Stomach (tissue), 9 donors: ENCODE data around the gene ZNF469. TPM values are rescaled to one million over a fixed set of nuclear protein-coding genes. Genes with fewer than 3 reads are reported as not detected.

ENCODE experiments used
- DNase-seq, 2 donors: peaks; one replicate each; pipeline versions ENCODE4 v3.0.0 to v3.0.0-alpha.2; 2013 to 2019
- H3K27ac ChIP-seq, 5 donors: fragments of 200-600 bp in 4 of 5; sonication (generic) in 4 of 5; one replicate each; pipeline ENCODE4 v1.5.1; 2013 to 2019; ENCODE audit warnings: mild to moderate bottlenecking in 1 of 5, moderate library complexity in 1 of 5
- H3K27me3 ChIP-seq, 3 donors: fragments of 200-600 bp; sonication (generic); one replicate each; pipeline ENCODE4 v1.5.1; 2017 to 2019; ENCODE audit warnings: mixed run types in 1 of 3
- H3K36me3 ChIP-seq, 4 donors: fragments of 200-600 bp; sonication (generic); 1 replicate in 3 of 4; 2 replicates in 1 of 4; pipeline ENCODE4 v1.5.1; 2016 to 2019
- H3K4me1 ChIP-seq, 4 donors: fragments of 200-600 bp; sonication (generic); one replicate each; pipeline ENCODE4 v1.5.1; 2016 to 2019
- H3K4me3 ChIP-seq, 4 donors: fragments of 200-600 bp; sonication (generic) in 3 of 4; one replicate each; pipeline ENCODE4 v1.5.1; 2016 to 2019; ENCODE audit warnings: mild to moderate bottlenecking in 1 of 4
- H3K9me3 ChIP-seq, 4 donors: fragments of 200-600 bp; sonication (generic); one replicate each; pipeline ENCODE4 v1.5.1; 2016 to 2019
- CTCF ChIP-seq, 7 experiments: fragments of 450-650 bp in 4 of 7; fragments of 200-600 bp in 3 of 7; sonication (generic) in 3 of 7; IDR thresholded peaks; one replicate each; pipeline ENCODE4 v1.5.1; 2016 to 2019; ENCODE audit warnings: antibody characterized with exemption in 7 of 7, control low read depth in 2 of 7, mild to moderate bottlenecking in 1 of 7
- EP300 ChIP-seq: sonication (generic); formaldehyde crosslinking; IDR thresholded peaks from one replicate; pipeline ENCODE4 v1.6.1; 2017; ENCODE audit warnings: antibody characterized with exemption
- POLR2A ChIP-seq, 4 donors: fragments of 450-650 bp; IDR thresholded peaks; one replicate each; pipeline ENCODE4 v1.6.1; 2016; ENCODE audit warnings: antibody characterized with exemption in 4 of 4, control low read depth in 2 of 4, mild to moderate bottlenecking in 1 of 4, moderate library complexity in 1 of 4
- POLR2AphosphoS5 ChIP-seq, 3 donors: sonication (generic); formaldehyde crosslinking; IDR thresholded peaks; one replicate each; pipeline ENCODE4 v1.6.1; 2016; ENCODE audit warnings: antibody characterized with exemption in 3 of 3
- WGBS, 5 donors: extraction: QIAGEN DNeasy Blood & Tissue Kit in 3 of 5; methylation state at CpG; one replicate each; pipeline versions ENCODE4 v1.1.5 to v1.1.7; 2013 to 2018; 5-methylcytosine and 5-hydroxymethylcytosine counted together
- intact Hi-C: fragments of 100-400 bp; cut with DNase I; formaldehyde crosslinking; loops from one replicate; pipeline ENCODE4 v1.15.1; 2023; ENCODE audit warnings: low total_unique reads
- polyA plus RNA-seq, 3 donors: library from polyadenylated mRNA; stranded (reverse); fragments of 200-250 nt; gene quantifications; one replicate each; pipeline ENCODE4 v1.2.3, GENCODE V29; 2013
- total RNA-seq, 5 donors: library from RNA; depleted of rRNA; stranded (reverse); fragments of >200 nt; gene quantifications; one replicate each; pipeline versions ENCODE4 v1.1.0 to v1.2.3, GENCODE V29; 2014 to 2016
- donor health status: healthy with polysubstance abuse.
- donor health status: Bipolar disorder and iron deficiency.
- donor health status: healthy.

ZNF469 gene
- total and polyA plus RNA-seq, 8 donors = under 0.01 to 6.2 (median 0.24) TPM

GRCh38 chr16:88356124-88356726, 26.5 kb upstream of the ZNF469 start:
- peak in 1 of 2 donors; percentile 31 for DNase-seq
- Histone ChIP-seq H3K27me3 (peaks cover 0 to 23% (median 0%) of the 10 kb centered on the region in 3 donors), H3K9me3 (no peaks in the 10 kb centered on the region), H3K36me3 (no peaks in the 10 kb centered on the region), H3K4me3 (no peak overlapping the region), H3K27ac (no peak overlapping the region), H3K4me1 (no peaks in the 10 kb centered on the region)
- TF ChIP-seq CTCF (IDR thresholded peaks at IDR 0.05) (no peak), EP300 (no peak), POLR2AphosphoS5 (IDR thresholded peaks at IDR 0.05) (no peak), POLR2A (IDR thresholded peaks at IDR 0.05) (no peak)
- WGBS, 5 donors = 59 to 77% (median 61%) methylated on average over 12 to 15 of the region's 15 CpGs
- intact Hi-C loops = no loop called here

GRCh38 chr16:88356727-88357199, 26.0 kb upstream of the ZNF469 start:
- TF ChIP-seq EP300 = no peak
- no peak for TF ChIP-seq POLR2AphosphoS5 (IDR thresholded peaks at IDR 0.05)
- TF ChIP-seq POLR2A (IDR thresholded peaks at IDR 0.05) = no peak
- no peak for TF ChIP-seq CTCF (IDR thresholded peaks at IDR 0.05)
- DNase-seq = no peak
- H3K4me1 ChIP-seq = no peaks in the 10 kb centered on the region
- H3K4me3 ChIP-seq = no peak overlapping the region
- no peak overlapping the region for H3K27ac ChIP-seq
- no peaks in the 10 kb centered on the region for H3K36me3 ChIP-seq
- H3K9me3 ChIP-seq = no peaks in the 10 kb centered on the region
- WGBS, 5 donors = 80 to 91% (median 90%) methylated on average over 1 to 13 of the region's 13 CpGs
- H3K27me3 ChIP-seq = peaks cover 0 to 17% (median 0%) of the 10 kb centered on the region in 3 donors
- intact Hi-C loops = no loop called here

- no peak for TF ChIP-seq POLR2AphosphoS5 (IDR thresholded peaks at IDR 0.05)
- no peak for DNase-seq
- peaks cover 0 to 5% (median under 1%) of the 10 kb centered on the region in 4 donors for H3K9me3 ChIP-seq
- H3K27me3 ChIP-seq = peaks cover 0 to 17% (median 0%) of the 10 kb centered on the region in 3 donors
- WGBS, 5 donors = 86 to 92% (median 90%) methylated on average over 26 of the region's 26 CpGs
- H3K36me3 ChIP-seq = no peaks in the 10 kb centered on the region
- no peak overlapping the region for H3K27ac ChIP-seq
- intact Hi-C loops = no loop called here
- no peaks in the 10 kb centered on the region for H3K4me1 ChIP-seq
- no peak overlapping the region for H3K4me3 ChIP-seq
These were observed 25.3 kb upstream of the ZNF469 start for GRCh38 chr16:88357317-88358022.

GRCh38 chr16:88358023-88358420, 24.7 kb upstream of the ZNF469 start:
- Histone ChIP-seq H3K27ac (no peak overlapping the region), H3K4me3 (no peak overlapping the region), H3K4me1 (no peaks in the 10 kb centered on the region), H3K9me3 (peaks cover 0 to 7% (median 3%) of the 10 kb centered on the region in 4 donors), H3K27me3 (peaks cover 0 to 17% (median 0%) of the 10 kb centered on the region in 3 donors), H3K36me3 (no peaks in the 10 kb centered on the region)
- 58 to 88% (median 63%) methylated on average over 6 to 16 of the region's 16 CpGs for WGBS, 5 donors
- TF ChIP-seq POLR2AphosphoS5 (IDR thresholded peaks at IDR 0.05) = no peak
- TF ChIP-seq EP300 = no peak
- no peak for TF ChIP-seq POLR2A (IDR thresholded peaks at IDR 0.05)
- TF ChIP-seq CTCF (IDR thresholded peaks at IDR 0.05) = no peak
- no peak for DNase-seq
- intact Hi-C loops = no loop called here
